WI38 (cell line): ENCODE measurements around the gene CEMP1.

Source experiments
- H3K4me3 ChIP-seq: 2 replicates; pipeline ENCODE4 v1.5.1; 2011; ENCODE audit warnings: low read depth, mild to moderate bottlenecking, control low read depth, low read length
- TF ChIP-seq, protein P1 (sequence below): IDR thresholded peaks from 2 replicates; pipeline ENCODE4 v1.5.1; 2012; ENCODE audit warnings: low read depth, mild to moderate bottlenecking, control low read depth, low read length

Gene CEMP1

DNA sequence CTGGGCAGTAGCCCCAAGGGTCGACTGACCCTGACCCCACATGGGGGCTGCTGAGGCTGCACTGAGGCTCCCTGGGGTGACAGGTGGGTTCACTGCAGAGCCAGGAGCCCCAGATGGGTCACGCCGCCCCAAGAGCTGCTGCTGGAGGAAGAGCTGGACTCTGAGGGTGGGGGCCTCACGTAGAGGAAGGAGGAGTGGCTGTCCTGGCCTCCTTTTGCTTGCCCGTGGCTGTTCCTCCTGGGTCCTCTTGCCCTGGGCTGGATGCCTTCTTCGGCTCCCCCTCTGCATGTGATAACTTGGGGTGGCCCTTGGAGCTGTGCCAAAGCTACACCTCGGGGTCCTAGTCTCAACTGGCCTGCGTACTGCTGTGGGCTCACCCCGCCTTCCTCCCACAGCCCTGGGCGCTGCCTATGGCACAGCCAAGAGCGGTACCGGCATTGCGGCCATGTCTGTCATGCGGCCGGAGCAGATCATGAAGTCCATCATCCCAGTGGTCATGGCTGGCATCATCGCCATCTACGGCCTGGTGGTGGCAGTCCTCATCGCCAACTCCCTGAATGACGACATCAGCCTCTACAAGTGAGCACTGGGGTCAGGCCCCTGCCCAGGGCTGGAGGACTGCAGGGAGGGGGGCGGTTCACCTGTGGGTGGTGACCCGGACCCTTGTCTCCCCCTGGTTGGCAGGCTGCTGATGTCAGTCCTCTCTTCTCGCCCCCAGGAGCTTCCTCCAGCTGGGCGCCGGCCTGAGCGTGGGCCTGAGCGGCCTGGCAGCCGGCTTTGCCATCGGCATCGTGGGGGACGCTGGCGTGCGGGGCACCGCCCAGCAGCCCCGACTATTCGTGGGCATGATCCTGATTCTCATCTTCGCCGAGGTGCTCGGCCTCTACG lies 12.1 kb downstream of the CEMP1 start:
- no peak overlapping the region for H3K4me3 ChIP-seq
- TF ChIP-seq, protein P1, sequence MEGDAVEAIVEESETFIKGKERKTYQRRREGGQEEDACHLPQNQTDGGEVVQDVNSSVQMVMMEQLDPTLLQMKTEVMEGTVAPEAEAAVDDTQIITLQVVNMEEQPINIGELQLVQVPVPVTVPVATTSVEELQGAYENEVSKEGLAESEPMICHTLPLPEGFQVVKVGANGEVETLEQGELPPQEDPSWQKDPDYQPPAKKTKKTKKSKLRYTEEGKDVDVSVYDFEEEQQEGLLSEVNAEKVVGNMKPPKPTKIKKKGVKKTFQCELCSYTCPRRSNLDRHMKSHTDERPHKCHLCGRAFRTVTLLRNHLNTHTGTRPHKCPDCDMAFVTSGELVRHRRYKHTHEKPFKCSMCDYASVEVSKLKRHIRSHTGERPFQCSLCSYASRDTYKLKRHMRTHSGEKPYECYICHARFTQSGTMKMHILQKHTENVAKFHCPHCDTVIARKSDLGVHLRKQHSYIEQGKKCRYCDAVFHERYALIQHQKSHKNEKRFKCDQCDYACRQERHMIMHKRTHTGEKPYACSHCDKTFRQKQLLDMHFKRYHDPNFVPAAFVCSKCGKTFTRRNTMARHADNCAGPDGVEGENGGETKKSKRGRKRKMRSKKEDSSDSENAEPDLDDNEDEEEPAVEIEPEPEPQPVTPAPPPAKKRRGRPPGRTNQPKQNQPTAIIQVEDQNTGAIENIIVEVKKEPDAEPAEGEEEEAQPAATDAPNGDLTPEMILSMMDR: no peak

DNA sequence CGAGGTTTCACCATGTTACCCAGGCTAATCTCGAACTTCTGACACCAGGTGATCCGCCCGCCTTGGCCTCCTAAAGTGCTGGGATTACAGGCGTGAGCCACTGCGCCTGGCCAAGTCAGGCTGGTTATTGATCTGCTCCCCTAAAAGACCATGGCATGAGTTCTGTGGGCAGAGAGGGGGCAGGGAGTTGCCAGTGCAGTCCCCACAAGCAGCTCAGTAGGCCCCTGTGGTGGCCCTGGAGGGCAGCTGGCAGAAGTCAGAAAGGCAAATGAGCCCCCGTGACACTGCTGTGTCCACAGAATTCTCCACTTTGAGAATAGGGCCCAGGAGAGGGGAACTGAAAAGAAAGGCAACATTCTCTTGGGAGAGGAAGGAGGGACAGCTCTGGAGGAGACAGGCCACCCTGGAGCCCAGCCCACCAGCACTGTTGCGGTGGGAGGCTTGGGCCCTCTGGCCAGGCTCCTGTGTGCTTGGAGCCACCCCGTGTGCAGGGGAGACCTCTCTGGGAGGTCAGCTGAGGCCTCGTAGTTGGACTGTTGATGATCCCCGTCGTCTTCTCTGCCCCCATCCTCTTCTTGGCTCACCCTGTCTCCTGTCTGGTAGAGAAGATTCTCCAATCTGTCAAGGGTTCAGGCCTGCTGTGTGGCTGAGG lies 13.1 kb downstream of the CEMP1 start:
- no peak overlapping the region for H3K4me3 ChIP-seq
- TF ChIP-seq, protein P1: no peak

DNA sequence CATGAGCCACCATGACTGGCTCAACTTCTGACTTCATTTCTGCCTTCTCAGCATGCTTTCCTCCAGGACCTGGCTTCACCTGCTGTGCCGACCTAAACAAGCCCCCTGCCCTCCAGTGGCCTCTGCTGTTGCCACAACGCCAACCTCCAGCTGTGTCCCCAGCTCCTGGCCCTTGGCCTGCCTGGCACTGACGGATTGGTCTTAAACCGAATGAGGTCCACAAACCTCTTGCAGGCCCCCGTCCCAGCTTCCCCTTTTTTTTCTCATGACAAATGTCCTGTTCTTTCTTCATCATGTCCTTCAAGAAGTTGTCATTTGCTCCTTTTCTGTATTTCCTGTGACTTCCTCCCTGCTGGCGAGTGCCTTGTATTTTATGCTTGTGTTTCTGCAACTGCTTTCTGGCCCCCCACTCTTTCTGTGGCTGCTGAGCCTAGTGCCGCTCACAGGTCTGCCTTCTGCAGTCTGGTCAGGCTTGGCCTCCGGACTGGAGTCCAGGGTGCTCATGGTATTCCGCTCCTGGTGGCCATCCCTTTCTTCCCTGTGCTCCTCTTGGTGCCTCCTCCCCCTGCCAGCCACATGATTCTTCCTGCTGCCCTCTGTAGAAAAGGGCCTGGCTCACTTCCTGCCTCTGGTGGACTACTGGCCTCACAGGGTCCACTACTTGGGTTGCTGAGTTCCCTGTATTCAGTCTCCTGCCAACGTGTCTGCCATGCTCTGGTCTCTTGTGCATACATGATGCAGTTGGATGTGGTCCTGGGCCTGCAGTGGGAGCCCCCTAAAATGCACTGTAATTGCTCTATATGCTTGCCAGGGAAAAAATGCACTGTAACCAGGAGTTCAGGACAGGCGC lies 14.6 kb downstream of the CEMP1 start:
- TF ChIP-seq, protein P1: no peak
- H3K4me3 ChIP-seq: no peak overlapping the region

DNA sequence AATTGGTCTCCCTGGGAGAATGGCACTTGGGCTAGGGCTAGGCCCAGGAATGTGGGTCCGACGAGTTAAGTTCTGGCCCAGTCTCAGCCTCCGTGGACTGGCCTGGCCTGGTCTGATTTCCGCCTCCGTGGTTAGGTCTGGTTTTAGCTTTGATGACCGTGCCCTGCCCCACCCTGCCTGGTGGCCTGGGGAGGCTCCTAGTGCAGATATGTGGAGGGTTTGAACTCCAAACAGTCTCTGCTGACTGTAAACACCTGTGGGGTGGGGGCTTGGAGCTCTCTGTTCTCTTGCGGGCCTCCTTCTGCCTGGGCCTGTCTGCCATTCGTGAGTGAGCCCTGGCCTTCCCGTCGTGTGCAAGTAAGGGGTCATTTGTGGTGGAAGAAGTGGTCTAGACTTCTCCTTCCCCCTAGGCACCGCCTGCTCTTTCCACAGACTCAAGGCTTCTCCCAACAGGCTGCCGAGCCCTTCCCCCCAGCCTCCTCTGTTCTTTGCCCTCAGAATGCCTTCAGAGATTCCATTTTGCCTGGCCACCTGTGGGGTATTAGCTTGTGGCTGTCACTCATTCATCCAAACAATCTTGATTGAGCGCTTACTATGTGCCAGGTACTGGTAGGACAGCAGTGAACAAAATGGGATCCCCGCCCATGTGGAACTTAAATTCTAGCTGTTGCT lies 15.9 kb downstream of the CEMP1 start:
- peak overlapping the region; percentile 92 for H3K4me3 ChIP-seq
- TF ChIP-seq, protein P1: no peak

DNA sequence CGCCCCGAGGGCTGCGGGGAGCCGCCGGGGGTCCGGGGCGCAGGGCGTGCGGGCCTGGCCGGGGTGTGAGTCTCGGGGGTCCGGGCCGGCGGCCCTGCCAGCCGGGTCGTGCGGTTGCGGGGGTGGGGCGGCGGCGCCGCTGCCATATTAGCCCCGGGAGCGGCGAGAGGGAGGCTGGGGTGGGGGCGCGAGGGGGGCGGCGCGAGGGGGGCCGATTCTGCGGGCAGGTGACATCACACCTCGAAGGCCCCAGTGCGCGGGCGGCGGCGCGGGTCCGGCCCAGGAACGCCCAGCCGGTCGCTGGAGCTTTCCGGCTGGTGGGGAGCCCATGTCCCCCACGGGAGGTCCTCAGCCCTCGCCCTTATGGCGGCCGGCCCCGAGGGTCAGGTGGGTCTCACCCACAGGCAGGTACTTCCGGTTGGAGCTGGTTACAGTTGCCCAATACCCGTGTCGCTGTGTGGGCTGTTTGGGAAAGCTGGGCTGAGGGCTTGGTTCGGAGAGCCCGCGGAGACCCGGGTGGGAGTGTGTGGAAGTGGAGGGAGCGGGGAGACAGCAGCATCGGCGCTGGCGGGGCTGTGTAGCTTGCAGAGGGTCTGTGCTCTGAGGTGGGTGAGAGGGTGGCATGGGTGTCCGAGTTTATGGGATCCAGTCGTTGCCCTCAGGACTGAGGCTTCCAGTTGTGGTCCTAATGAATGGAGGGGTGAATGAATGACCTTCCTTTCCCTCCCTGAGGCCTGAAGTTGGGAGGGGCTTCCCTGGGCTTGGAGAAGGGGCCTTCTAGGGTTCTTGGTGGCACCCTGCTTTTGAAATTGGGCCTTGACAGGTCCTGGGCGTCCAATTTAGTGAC lies 16.7 kb downstream of the CEMP1 start:
- TF ChIP-seq, protein P1: no peak
- peak overlapping the region; percentile 92 for H3K4me3 ChIP-seq
